NT2/D1 (cell line): Measurements from ENCODE around the gene FAM240A.
"Not testable (repeated sequence)": the region's sequence is repeated elsewhere in the genome, so short reads cannot be mapped to it uniquely, and the experiment has no call there.

Experiments
- YY1 ChIP-seq: IDR thresholded peaks from 2 replicates; pipeline ENCODE4 v1.6.1; 2011; ENCODE audit not compliant: insufficient read length, insufficient read depth
- ZNF274 ChIP-seq: IDR thresholded peaks from 2 replicates; pipeline ENCODE4 v1.6.1; 2011; ENCODE audit warnings: mild to moderate bottlenecking, low read depth, low read length

GRCh38 chr3:46577580-46578249, 34.6 kb upstream of the FAM240A start:
- TF ChIP-seq YY1, ZNF274: not testable (repeated sequence)
